IPS DF 6.9 (cell line): ENCODE measurements around the gene MLN.

Source experiments
- DNase-seq: peaks from one replicate; pipeline ENCODE4 v3.0.0-alpha.2; 2013; ENCODE audit warnings: low read depth, low spot score
- H3K27ac ChIP-seq: one replicate; pipeline ENCODE4 v1.5.1; 2013; ENCODE audit warnings: low read length, control low read depth
- H3K27me3 ChIP-seq: 2 replicates; pipeline ENCODE4 v1.6.1; 2013; ENCODE audit warnings: mild to moderate bottlenecking, low read length; ENCODE audit not compliant: control insufficient read depth, insufficient read depth
- H3K36me3 ChIP-seq: 2 replicates; pipeline ENCODE4 v1.6.1; 2013; ENCODE audit warnings: low read length; ENCODE audit not compliant: control insufficient read depth, insufficient read depth
- H3K4me1 ChIP-seq: 2 replicates; pipeline ENCODE4 v1.6.1; 2013; ENCODE audit warnings: low read length; ENCODE audit not compliant: control insufficient read depth, insufficient read depth
- H3K4me3 ChIP-seq: 2 replicates; pipeline ENCODE4 v1.5.1; 2013; ENCODE audit warnings: mild to moderate bottlenecking, low read length
- H3K9me3 ChIP-seq: 2 replicates; pipeline ENCODE4 v1.6.1; 2013; ENCODE audit warnings: low read length, inconsistent platforms; ENCODE audit not compliant: control insufficient read depth, insufficient read depth
- WGBS: extraction: QIAGEN DNeasy Blood & Tissue Kit; methylation state at CpG from one replicate; pipeline ENCODE4 v1.1.7; 2013; ENCODE audit warnings: mixed read lengths, missing lambda C conversion rate; ENCODE audit not compliant: insufficient read length, insufficient coverage; 5-methylcytosine and 5-hydroxymethylcytosine counted together

The MLN gene

DNA sequence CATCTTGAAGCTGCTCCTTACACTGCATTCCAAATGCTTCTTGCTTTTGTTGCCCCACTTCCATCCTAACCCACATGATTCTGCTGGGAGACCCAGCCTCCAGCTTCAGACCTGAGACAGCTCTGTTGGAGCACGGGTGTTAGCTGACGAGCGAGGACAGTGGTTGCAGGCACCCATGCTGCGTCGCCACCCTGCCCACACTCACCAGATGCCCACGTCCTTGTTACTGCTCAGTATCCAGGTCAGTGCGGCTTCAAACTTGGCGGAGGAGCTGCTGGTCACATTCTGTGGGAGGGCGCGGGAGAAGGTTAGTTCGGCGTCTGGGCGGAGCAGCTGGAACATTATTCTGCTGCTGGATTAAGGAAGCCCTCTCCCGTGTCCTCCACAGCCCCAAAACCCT is 23.9 kb downstream of the MLN start:
- WGBS = no CpG with 5 or more reads among the region's 14 CpGs
- Histone ChIP-seq H3K27me3 (no peaks in the 10 kb centered on the region), H3K36me3 (peaks cover 60% of the 10 kb centered on the region), H3K9me3 (no peaks in the 10 kb centered on the region), H3K4me1 (peaks cover 19% of the 10 kb centered on the region), H3K27ac (no peak overlapping the region), H3K4me3 (no peak overlapping the region)
- no peak for DNase-seq

GRCh38 chr6:33779290-33779689 is 24.5 kb downstream of the MLN start:
- Histone ChIP-seq H3K27ac (no peak overlapping the region), H3K9me3 (no peaks in the 10 kb centered on the region), H3K27me3 (no peaks in the 10 kb centered on the region), H3K4me1 (peaks cover 19% of the 10 kb centered on the region), H3K4me3 (no peak overlapping the region), H3K36me3 (peaks cover 63% of the 10 kb centered on the region)
- WGBS = no CpG with 5 or more reads among the region's 7 CpGs
- no peak for DNase-seq

DNA sequence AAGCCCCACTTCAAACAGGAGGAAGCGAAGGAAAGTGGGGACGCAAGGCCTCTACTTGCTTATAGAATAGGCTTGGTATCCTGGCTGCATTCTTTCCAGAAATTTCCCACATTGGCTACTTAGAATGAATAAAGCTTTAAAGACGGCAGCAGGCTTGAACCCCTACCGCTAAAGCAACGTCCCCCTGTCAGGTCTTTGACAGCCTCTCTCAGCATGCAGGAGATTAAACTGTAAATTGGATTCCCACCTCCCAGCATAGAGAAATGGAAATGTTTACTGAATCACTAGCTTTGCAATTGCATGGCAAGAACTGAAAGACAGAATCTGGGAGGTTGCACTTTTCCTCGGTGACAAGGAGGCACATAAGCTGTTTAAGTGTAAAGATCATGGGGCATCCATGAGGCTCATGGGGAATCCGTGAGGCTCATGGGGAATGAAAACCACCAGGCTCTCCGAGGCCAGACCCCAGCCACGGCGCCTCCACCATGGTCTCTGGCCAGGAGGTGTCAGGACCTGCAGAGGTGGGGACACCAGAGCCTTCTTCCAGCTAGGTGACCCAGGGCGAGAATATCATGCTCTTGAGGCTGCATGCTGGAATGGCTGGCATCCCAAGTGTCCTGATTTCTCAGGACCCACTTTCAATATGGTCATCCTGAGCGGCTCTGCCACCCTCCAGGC is 25.2 kb downstream of the MLN start:
- Histone ChIP-seq H3K36me3 (peaks cover 59% of the 10 kb centered on the region), H3K9me3 (no peaks in the 10 kb centered on the region), H3K4me3 (no peak overlapping the region)

GRCh38 chr6:33777398-33778388 is 26.1 kb downstream of the MLN start:
- Histone ChIP-seq H3K27ac (no peak overlapping the region), H3K9me3 (no peaks in the 10 kb centered on the region), H3K4me3 (no peak overlapping the region), H3K36me3 (peaks cover 59% of the 10 kb centered on the region), H3K4me1 (peaks cover 19% of the 10 kb centered on the region), H3K27me3 (no peaks in the 10 kb centered on the region)
- DNase-seq = no peak
- WGBS = no CpG with 5 or more reads among the region's 25 CpGs

More for the DNA sequence above, 25.2 kb downstream of the MLN start:
- peaks cover 19% of the 10 kb centered on the region for H3K4me1 ChIP-seq
- H3K27ac ChIP-seq = no peak overlapping the region
- WGBS = no CpG with 5 or more reads among the region's 12 CpGs
- no peak for DNase-seq
- no peaks in the 10 kb centered on the region for H3K27me3 ChIP-seq

- Histone ChIP-seq H3K9me3 (no peaks in the 10 kb centered on the region), H3K27ac (no peak overlapping the region), H3K27me3 (no peaks in the 10 kb centered on the region), H3K36me3 (peaks cover 65% of the 10 kb centered on the region), H3K4me1 (peaks cover 14% of the 10 kb centered on the region), H3K4me3 (no peak overlapping the region)
- WGBS = no CpG with 5 or more reads among the region's 13 CpGs
- DNase-seq = no peak
Measured at GRCh38 chr6:33776764-33777163, 27.0 kb downstream of the MLN start.

GRCh38 chr6:33776186-33776585 is 27.6 kb downstream of the MLN start:
- WGBS = no CpG with 5 or more reads among the region's 4 CpGs
- Histone ChIP-seq H3K36me3 (peaks cover 65% of the 10 kb centered on the region), H3K27ac (no peak overlapping the region), H3K27me3 (no peaks in the 10 kb centered on the region), H3K4me1 (peaks cover 11% of the 10 kb centered on the region), H3K4me3 (no peak overlapping the region), H3K9me3 (no peaks in the 10 kb centered on the region)
- DNase-seq = no peak

DNA sequence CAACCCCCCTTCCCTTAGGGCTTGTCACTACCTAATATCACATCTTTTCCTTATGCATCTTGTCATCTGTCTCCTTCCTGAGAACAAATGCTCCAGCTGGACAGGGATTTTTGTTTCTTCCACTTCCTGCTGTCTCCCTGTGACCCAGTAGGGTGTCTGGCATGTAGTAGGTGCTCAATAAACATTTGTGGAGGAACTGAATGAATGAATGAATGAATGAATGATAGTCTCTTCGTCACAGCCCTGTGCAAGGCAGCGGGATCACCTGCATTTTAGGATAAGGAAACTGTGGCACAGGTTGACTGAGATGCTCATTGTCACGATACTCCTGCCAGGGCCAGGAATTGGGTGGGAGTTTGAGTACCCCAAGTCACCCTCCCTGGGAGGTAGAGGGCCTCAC is 29.0 kb downstream of the MLN start:
- no peak for DNase-seq
- H3K9me3 ChIP-seq = no peaks in the 10 kb centered on the region
- WGBS = no CpG with 5 or more reads among the region's 3 CpGs
- H3K36me3 ChIP-seq = peaks cover 56% of the 10 kb centered on the region
- no peaks in the 10 kb centered on the region for H3K27me3 ChIP-seq
- H3K4me3 ChIP-seq = no peak overlapping the region
- H3K27ac ChIP-seq = no peak overlapping the region
- H3K4me1 ChIP-seq = peaks cover 13% of the 10 kb centered on the region

DNA sequence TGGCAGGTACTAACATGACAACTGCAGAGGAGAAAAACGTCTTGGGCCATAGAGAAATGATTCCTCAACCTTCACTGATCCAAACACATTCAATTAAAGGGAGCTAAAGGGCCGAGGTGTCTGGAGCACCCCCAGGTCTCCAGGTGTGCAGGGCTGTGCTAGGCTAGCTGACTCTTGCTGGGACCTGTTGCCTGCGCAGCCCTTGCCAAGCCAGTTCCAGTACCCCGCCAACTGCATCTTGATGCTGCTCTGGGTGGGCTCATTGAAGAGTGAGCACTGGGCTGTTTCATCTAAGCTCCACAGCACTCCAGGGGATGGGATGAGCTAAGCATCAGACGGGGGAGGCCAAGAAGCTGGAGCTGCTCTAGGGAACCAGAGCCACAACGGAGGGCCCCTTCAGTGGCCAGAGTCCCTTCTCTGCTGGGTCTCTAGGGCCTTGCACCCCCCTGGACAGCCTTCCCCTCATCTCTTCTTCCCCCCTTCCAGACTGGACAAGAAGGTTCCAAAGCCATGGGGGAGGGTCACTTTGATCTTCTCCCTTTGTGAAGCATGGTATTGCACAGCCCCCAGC is 30.8 kb downstream of the MLN start:
- Histone ChIP-seq H3K4me1 (peaks cover 13% of the 10 kb centered on the region; the same call in 1 of the 2 replicates), H3K4me3 (no peak overlapping the region), H3K36me3 (peaks cover 44% of the 10 kb centered on the region), H3K27ac (no peak overlapping the region), H3K27me3 (no peaks in the 10 kb centered on the region), H3K9me3 (no peaks in the 10 kb centered on the region)
- no peak for DNase-seq
- WGBS = no CpG with 5 or more reads among the region's 6 CpGs

GRCh38 chr6:33772082-33772830 is 31.5 kb downstream of the MLN start:
- no CpG with 5 or more reads among the region's 24 CpGs for WGBS
- H3K27ac ChIP-seq = no peak overlapping the region
- peaks cover 38% of the 10 kb centered on the region for H3K36me3 ChIP-seq

More at GRCh38 chr6:33772082-33772830, 31.5 kb downstream of the MLN start:
- H3K4me1 ChIP-seq = peaks cover 13% of the 10 kb centered on the region; the same call in 1 of the 2 replicates
- no peaks in the 10 kb centered on the region for H3K27me3 ChIP-seq
- H3K4me3 ChIP-seq = no peak overlapping the region
- no peak for DNase-seq
- H3K9me3 ChIP-seq = no peaks in the 10 kb centered on the region
